HepG2 (cell line): ENCODE results near the gene LAMTOR2. TPM values are rescaled to one million over a fixed set of nuclear protein-coding genes. Genes with fewer than 3 reads are reported as not detected.
A peak's percentile ranks its signal among the peaks of the same experiment; 100 is the strongest.

Experiments used
- ARID4A ChIP-seq: sonication (generic); formaldehyde crosslinking; IDR thresholded peaks from 2 replicates; pipeline ENCODE4 v1.5.0; 2020; ENCODE audit warnings: mild to moderate bottlenecking, missing genetic modification reagents, borderline replicate concordance
- ASH2L ChIP-seq: fragments of 300-600, 200-600 bp; sonication (generic); IDR thresholded peaks from 2 replicates; pipeline ENCODE4 v1.7.0; 2017; ENCODE audit warnings: low read depth, mild to moderate bottlenecking, moderate library complexity, mixed read lengths, low read length; ENCODE audit not compliant: insufficient read length
- BRD4 ChIP-seq: sonication (generic); formaldehyde crosslinking; IDR thresholded peaks from 2 replicates; pipeline ENCODE4 v1.4.0; 2020; ENCODE audit warnings: missing genetic modification reagents
- DDIT3 ChIP-seq: sonication (generic); formaldehyde crosslinking; IDR thresholded peaks from 2 replicates; pipeline ENCODE4 v1.4.0; 2020; ENCODE audit warnings: mild to moderate bottlenecking, missing genetic modification reagents
- ETV6 ChIP-seq: sonication (generic); formaldehyde crosslinking; conservative IDR thresholded peaks from 2 replicates; pipeline ENCODE4 v1.4.0; 2020; ENCODE audit warnings: missing genetic modification reagents
- GABPB1 ChIP-seq: IDR thresholded peaks from 2 replicates; pipeline ENCODE4 v1.6.1; 2016; ENCODE audit warnings: mild to moderate bottlenecking, missing genetic modification reagents, moderate library complexity, missing compliant biosample characterization
- HMG20B ChIP-seq: conservative IDR thresholded peaks from 2 replicates; pipeline ENCODE4 v1.6.1; 2016; ENCODE audit warnings: missing genetic modification reagents, missing compliant biosample characterization
- MAZ ChIP-seq, 2 experiments: sonication (generic) in 1 of 2; formaldehyde crosslinking in 1 of 2; IDR thresholded peaks; 2 replicates each; pipeline versions ENCODE4 v1.5.0 to v1.6.1; 2012 to 2020; ENCODE audit warnings: low read depth in 2 of 2, mild to moderate bottlenecking in 2 of 2, borderline replicate concordance in 1 of 2, improper control_type of control experiment in 1 of 2, low read length in 1 of 2, missing genetic modification reagents in 1 of 2, moderate library complexity in 1 of 2
- NR2F2 ChIP-seq: IDR thresholded peaks from 2 replicates; pipeline ENCODE4 v1.6.1; 2012; ENCODE audit warnings: low read depth, inconsistent platforms, borderline replicate concordance
- ONECUT2 ChIP-seq: sonication (generic); formaldehyde crosslinking; IDR thresholded peaks from 2 replicates; pipeline ENCODE4 v1.4.0; 2020; ENCODE audit warnings: missing genetic modification reagents
- RARA ChIP-seq: IDR thresholded peaks from 2 replicates; pipeline ENCODE4 v1.6.1; 2016; ENCODE audit warnings: missing genetic modification reagents, missing compliant biosample characterization
- RXRA ChIP-seq: sonication (generic); formaldehyde crosslinking; IDR thresholded peaks from 2 replicates; pipeline ENCODE4 v1.5.1; 2020; ENCODE audit warnings: missing genetic modification reagents
- SP140L ChIP-seq: sonication (generic); formaldehyde crosslinking; IDR thresholded peaks from 2 replicates; pipeline ENCODE4 v1.4.0; 2020; ENCODE audit warnings: missing genetic modification reagents, borderline replicate concordance
- TEF ChIP-seq: sonication (generic); formaldehyde crosslinking; IDR thresholded peaks from 2 replicates; pipeline ENCODE4 v1.5.0; 2020; ENCODE audit warnings: missing genetic modification reagents
- ZBTB7A ChIP-seq: sonication (generic); formaldehyde crosslinking; IDR thresholded peaks from 2 replicates; pipeline ENCODE4 v1.8.0; 2022; ENCODE audit warnings: mild to moderate bottlenecking, missing genetic modification reagents
- ZFP41 ChIP-seq: sonication (generic); formaldehyde crosslinking; IDR thresholded peaks from 2 replicates; pipeline ENCODE4 v1.4.0; 2020; ENCODE audit warnings: mild to moderate bottlenecking, missing genetic modification reagents, borderline replicate concordance
- ZMAT5 ChIP-seq: sonication (generic); formaldehyde crosslinking; IDR thresholded peaks from 2 replicates; pipeline ENCODE4 v1.5.0; 2020; ENCODE audit warnings: mild to moderate bottlenecking, low read depth, missing genetic modification reagents, borderline replicate concordance
- ZNF18 ChIP-seq: sonication (generic); formaldehyde crosslinking; IDR thresholded peaks from 2 replicates; pipeline ENCODE4 v1.8.0; 2022; ENCODE audit warnings: mild to moderate bottlenecking, missing genetic modification reagents; ENCODE audit not compliant: insufficient replicate concordance
- ZNF180 ChIP-seq: sonication (generic); formaldehyde crosslinking; IDR thresholded peaks from 2 replicates; pipeline ENCODE4 v1.4.0; 2020; ENCODE audit warnings: low read depth, missing genetic modification reagents, borderline replicate concordance
- ZNF746 ChIP-seq: sonication (generic); formaldehyde crosslinking; IDR thresholded peaks from 2 replicates; pipeline ENCODE4 v1.8.0; 2022; ENCODE audit warnings: mild to moderate bottlenecking, missing genetic modification reagents
- ZNF784 ChIP-seq: sonication (generic); formaldehyde crosslinking; IDR thresholded peaks from 2 replicates; pipeline ENCODE4 v1.5.1; 2020; ENCODE audit warnings: missing genetic modification reagents, mild to moderate bottlenecking, borderline replicate concordance
- polyA plus RNA-seq, 8 experiments: library from polyadenylated mRNA; depleted of rRNA in 3 of 8; stranded (reverse) in 7 of 8; unstranded in 1 of 8; fragments of >200 nt; fragmentation: Illumina TruSeq in 4 of 8; extraction: Trizol in 4 of 8; gene quantifications; 2 replicates each; pipeline versions ENCODE4 v1.2.1 to v1.2.3, GENCODE V29; 2011 to 2016; ENCODE audit warnings: low read depth in 4 of 8, missing spikeins in 1 of 8, mixed read lengths in 1 of 8; ENCODE audit not compliant: insufficient read depth in 1 of 8
- total RNA-seq, 5 experiments: library from RNA; depleted of rRNA; stranded (reverse); fragments of >200 nt; fragmentation: Illumina TruSeq; extraction: Trizol; gene quantifications; 2 replicates each; pipeline ENCODE4 v1.2.3, GENCODE V29; 2016; ENCODE audit warnings: low read depth in 1 of 5

LAMTOR2 gene
- total and polyA plus RNA-seq, 2 of the 13 experiments (the other 11 are each of a cell fraction or from before 2014, with no cell fraction given): 36.5 to 66.4 TPM

GRCh38 chr1:156081180-156081916, 26.8 kb downstream of the LAMTOR2 start (continued):
- TF ChIP-seq ARID4A (CRISPR knock-in tag): peak; percentile 32; the same call in 1 of the 2 replicates
- TF ChIP-seq DDIT3 (CRISPR knock-in tag): no peak
- no peak for TF ChIP-seq BRD4 (CRISPR knock-in tag)
- no peak for TF ChIP-seq ETV6
- no peak for TF ChIP-seq HMG20B
- no peak for TF ChIP-seq ZNF784 (CRISPR knock-in tag)
- TF ChIP-seq ZNF180 (CRISPR knock-in tag): no peak
- no peak for TF ChIP-seq ZNF746
- TF ChIP-seq ZNF18 (CRISPR knock-in tag): no peak
- no peak for TF ChIP-seq ASH2L
- no peak for TF ChIP-seq TEF
- no peak for TF ChIP-seq NR2F2
- TF ChIP-seq ZFP41: no peak
- no peak for TF ChIP-seq MAZ (IDR thresholded peaks at IDR 0.05; ENCODE audit: borderline replicate concordance, low read depth, low read length)
- TF ChIP-seq MAZ (CRISPR knock-in tag; IDR thresholded peaks at IDR 0.05; ENCODE audit: low read depth): no peak
- no peak for TF ChIP-seq ONECUT2 (CRISPR knock-in tag)
- no peak for TF ChIP-seq RARA (CRISPR knock-in tag)
- TF ChIP-seq RXRA (CRISPR knock-in tag): no peak
- no peak for TF ChIP-seq ZMAT5 (CRISPR knock-in tag)
- peak; percentile 30; the same call in 1 of the 2 replicates for TF ChIP-seq ZBTB7A (CRISPR knock-in tag)
- TF ChIP-seq GABPB1 (CRISPR knock-in tag): 0 out of 2 replicates have a peak, but pooled peaks have one; percentile 14
- TF ChIP-seq SP140L (CRISPR knock-in tag): no peak
